OCI-LY1 (cell line): ENCODE data around the gene BDNF.

Source experiments
- CTCF ChIP-seq: fragments of 200-600 bp; sonication (generic), shearing (Covaris generic); IDR thresholded peaks from 2 replicates; pipeline ENCODE4 v1.5.1; 2017; ENCODE audit warnings: mild to moderate bottlenecking, antibody characterized with exemption, low read length, moderate library complexity, mixed read lengths
- EZH2 ChIP-seq: fragments of 200-600 bp; sonication (generic), shearing (Covaris generic); IDR thresholded peaks from 2 replicates; pipeline ENCODE4 v1.8.0; 2017; ENCODE audit warnings: borderline replicate concordance, mixed run types, mild to moderate bottlenecking, antibody characterized with exemption, low read length, moderate library complexity, mixed read lengths

- no peak for TF ChIP-seq CTCF
- no peak for TF ChIP-seq EZH2
Observed at GRCh38 chr11:27648840-27649239, 51.4 kb downstream of the BDNF start.
